H9 (cell line): ENCODE results near the gene PTK6. TPM values are rescaled to one million over a fixed set of nuclear protein-coding genes. Genes with fewer than 3 reads are reported as not detected.

ENCODE experiments used
- DNase-seq: peaks from one replicate; pipeline ENCODE4 v3.0.0-alpha.2; 2017
- H2AFZ ChIP-seq: one replicate; pipeline ENCODE4 v1.6.1; 2013; ENCODE audit warnings: mild to moderate bottlenecking, low read length, control low read depth, moderate library complexity
- H2AK5ac ChIP-seq: 2 replicates; pipeline ENCODE4 v1.6.1; 2013; ENCODE audit warnings: low read length, control low read depth, mixed read lengths; ENCODE audit not compliant: insufficient read length
- H2BK120ac ChIP-seq: one replicate; pipeline ENCODE4 v1.6.1; 2013; ENCODE audit warnings: low read depth, mild to moderate bottlenecking, low read length, control low read depth, inconsistent platforms; ENCODE audit not compliant: poor library complexity, severe bottlenecking
- H2BK12ac ChIP-seq: 2 replicates; pipeline ENCODE4 v1.6.1; 2013; ENCODE audit warnings: low read length, control low read depth, mixed read lengths, low read depth; ENCODE audit not compliant: insufficient read length
- H2BK15ac ChIP-seq: 2 replicates; pipeline ENCODE4 v1.6.1; 2013; ENCODE audit warnings: low read depth, low read length, control low read depth
- H2BK20ac ChIP-seq: one replicate; pipeline ENCODE4 v1.6.1; 2013; ENCODE audit warnings: low read depth, mild to moderate bottlenecking, low read length, control low read depth, inconsistent platforms; ENCODE audit not compliant: poor library complexity, severe bottlenecking
- H2BK5ac ChIP-seq: 2 replicates; pipeline ENCODE4 v1.6.1; 2013; ENCODE audit warnings: low read length, control low read depth, mixed read lengths; ENCODE audit not compliant: insufficient read length
- H3K14ac ChIP-seq: 2 replicates; pipeline ENCODE4 v1.6.1; 2013; ENCODE audit warnings: low read length, control low read depth; ENCODE audit not compliant: insufficient read depth
- H3K18ac ChIP-seq: 2 replicates; pipeline ENCODE4 v1.6.1; 2013; ENCODE audit warnings: low read depth, mild to moderate bottlenecking, mixed read lengths, low read length, control low read depth; ENCODE audit not compliant: insufficient read length
- H3K23ac ChIP-seq: 2 replicates; pipeline ENCODE4 v1.6.1; 2013; ENCODE audit warnings: low read length, control low read depth, mixed read lengths, low read depth; ENCODE audit not compliant: insufficient read length
- H3K23me2 ChIP-seq: 2 replicates; pipeline ENCODE4 v1.6.1; 2013; ENCODE audit warnings: low read depth, mild to moderate bottlenecking, mixed read lengths, low read length, control low read depth; ENCODE audit not compliant: insufficient read length, poor library complexity, severe bottlenecking
- H3K27ac ChIP-seq: 2 replicates; pipeline ENCODE4 v1.5.1; 2013; ENCODE audit warnings: low read length, control low read depth, mixed read lengths, low read depth; ENCODE audit not compliant: insufficient read length
- H3K27me3 ChIP-seq: 2 replicates; pipeline ENCODE4 v1.6.1; 2013; ENCODE audit warnings: low read length, control low read depth, inconsistent platforms; ENCODE audit not compliant: insufficient read depth
- H3K4ac ChIP-seq: 2 replicates; pipeline ENCODE4 v1.6.1; 2013; ENCODE audit warnings: low read depth, mild to moderate bottlenecking, control low read depth, inconsistent platforms, low read length, moderate library complexity
- H3K4me1 ChIP-seq: 2 replicates; pipeline ENCODE4 v1.6.1; 2013; ENCODE audit warnings: low read length, control low read depth, inconsistent platforms; ENCODE audit not compliant: insufficient read depth
- H3K4me2 ChIP-seq: 2 replicates; pipeline ENCODE4 v1.6.1; 2013; ENCODE audit warnings: low read length, control low read depth, mixed read lengths; ENCODE audit not compliant: insufficient read length, insufficient read depth
- H3K56ac ChIP-seq: 2 replicates; pipeline ENCODE4 v1.6.1; 2013; ENCODE audit warnings: low read depth, mild to moderate bottlenecking, mixed read lengths, low read length, control low read depth; ENCODE audit not compliant: insufficient read length
- H3K79me1 ChIP-seq: 2 replicates; pipeline ENCODE4 v1.6.1; 2013; ENCODE audit warnings: low read depth, mild to moderate bottlenecking, moderate library complexity, low read length, control low read depth, inconsistent platforms; ENCODE audit not compliant: insufficient read depth, poor library complexity, severe bottlenecking
- H3K79me2 ChIP-seq: 2 replicates; pipeline ENCODE4 v1.6.1; 2013; ENCODE audit warnings: low read length, control low read depth, inconsistent platforms; ENCODE audit not compliant: insufficient read depth
- H3K9ac ChIP-seq: 2 replicates; pipeline ENCODE4 v1.6.1; 2013; ENCODE audit warnings: low read length, control low read depth, mixed read lengths; ENCODE audit not compliant: insufficient read length; ENCODE audit errors: extremely low read depth
- H3K9me3 ChIP-seq: one replicate; pipeline ENCODE4 v1.6.1; 2013; ENCODE audit warnings: low read depth, low read length, inconsistent platforms; ENCODE audit not compliant: control insufficient read depth
- H3T11ph ChIP-seq: one replicate; pipeline ENCODE4 v1.6.1; 2013; ENCODE audit warnings: mild to moderate bottlenecking, low read length, control low read depth, inconsistent platforms
- H4K20me1 ChIP-seq: one replicate; pipeline ENCODE4 v1.6.1; 2013; ENCODE audit not compliant: control insufficient read depth, insufficient read length, insufficient read depth
- H4K5ac ChIP-seq: 2 replicates; pipeline ENCODE4 v1.6.1; 2013; ENCODE audit warnings: low read depth, mild to moderate bottlenecking, mixed read lengths, low read length, control low read depth; ENCODE audit not compliant: insufficient read length
- H4K8ac ChIP-seq: replicated peaks from 2 replicates; pipeline ENCODE4 v1.6.1; 2013; ENCODE audit warnings: low read length, control low read depth, mixed read lengths, low read depth; ENCODE audit not compliant: insufficient read length
- H4K91ac ChIP-seq: 2 replicates; pipeline ENCODE4 v1.6.1; 2013; ENCODE audit warnings: low read depth, mild to moderate bottlenecking, moderate library complexity, mixed read lengths, low read length, control low read depth; ENCODE audit not compliant: insufficient read length
- H3K27ac Mint-ChIP-seq, 3 experiments: 2 replicates in 2 of 3; 3 replicates in 1 of 3; pipeline ENCODE4 v1.8.0; 2020 to 2021; ENCODE audit warnings: mixed read lengths in 3 of 3, mild to moderate bottlenecking in 1 of 3, moderate library complexity in 1 of 3
- H3K27me3 Mint-ChIP-seq: 2 replicates; pipeline ENCODE4 v1.8.0; 2021; ENCODE audit warnings: low read depth, mild to moderate bottlenecking, moderate library complexity, mixed read lengths
- H3K36me3 Mint-ChIP-seq, 3 experiments: 2 replicates in 2 of 3; 3 replicates in 1 of 3; pipeline ENCODE4 v1.8.0; 2020 to 2021; ENCODE audit warnings: low read depth in 3 of 3, mixed read lengths in 3 of 3; ENCODE audit not compliant: insufficient read depth in 1 of 3
- H3K4me1 Mint-ChIP-seq, 2 experiments: 2 replicates each; pipeline ENCODE4 v1.8.0; 2020; ENCODE audit warnings: mixed read lengths in 2 of 2
- H3K4me3 Mint-ChIP-seq, 2 experiments: 2 replicates in 1 of 2; 3 replicates in 1 of 2; pipeline ENCODE4 v1.8.0; 2020 to 2021; ENCODE audit warnings: mild to moderate bottlenecking in 2 of 2, mixed read lengths in 2 of 2, moderate library complexity in 1 of 2
- H3K9me3 Mint-ChIP-seq, 2 experiments: 2 replicates in 1 of 2; 3 replicates in 1 of 2; pipeline ENCODE4 v1.8.0; 2020; ENCODE audit warnings: mild to moderate bottlenecking in 2 of 2, mixed read lengths in 2 of 2, moderate library complexity in 1 of 2
- WGBS: extraction: QIAGEN DNeasy Blood & Tissue Kit; methylation state at CpG from one replicate; pipeline ENCODE4 v1.1.7; 2013; ENCODE audit warnings: missing lambda C conversion rate, low lambda C conversion rate, mixed read lengths; ENCODE audit not compliant: insufficient read length; ENCODE audit errors: extremely low coverage; 5-methylcytosine and 5-hydroxymethylcytosine counted together
- total RNA-seq: library from RNA; stranded (reverse); gene quantifications from 2 replicates; pipeline ENCODE4 v1.2.1, GENCODE V29; 2021
- TF ChIP-seq, protein P1 (sequence below): fragments of 200-600 bp; sonication (generic); conservative IDR thresholded peaks from 3 replicates; pipeline ENCODE4 v1.8.0; 2021; ENCODE audit warnings: antibody characterized with exemption, mild to moderate bottlenecking

Gene PTK6
- total RNA-seq, 1 experiment from 2014 or later, result 0.46 TPM

DNA sequence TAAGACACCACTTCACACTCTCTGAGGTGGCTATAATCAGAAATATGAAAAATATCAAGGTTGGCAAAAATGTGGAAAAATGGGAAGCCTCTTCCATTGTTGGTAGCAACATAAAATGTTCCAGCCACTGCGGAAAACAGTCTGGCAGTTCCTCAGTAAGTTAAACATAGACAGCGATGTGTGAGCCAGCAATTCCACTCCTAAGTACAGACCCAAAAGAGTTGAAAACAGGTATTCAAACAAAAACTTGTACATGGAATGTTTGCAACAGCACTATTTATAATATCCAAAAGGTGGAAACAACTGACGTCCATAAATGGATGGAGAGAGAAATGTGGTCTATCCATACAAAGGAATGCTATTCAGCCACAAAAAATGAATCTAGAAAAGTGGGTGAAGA lies 24.0 kb downstream of the PTK6 start:
- Histone ChIP-seq H3K27me3 (no peaks in the 10 kb centered on the region), H3K4ac (no peak overlapping the region), H3K18ac (no peak overlapping the region), H3K27ac (no peak overlapping the region), H3K9ac (no peak overlapping the region), H3K56ac (no peak overlapping the region), H3T11ph (no peak overlapping the region), H2BK5ac (no peak overlapping the region), H3K79me2 (no peaks in the 10 kb centered on the region), H3K4me2 (no peak overlapping the region), H2BK15ac (no peak overlapping the region), H3K79me1 (no peaks in the 10 kb centered on the region), H3K4me1 (no peaks in the 10 kb centered on the region), H4K91ac (no peak overlapping the region), H2AK5ac (no peak overlapping the region), H4K20me1 (no peaks in the 10 kb centered on the region), H2BK120ac (no peak overlapping the region), H2BK20ac (no peak overlapping the region), H3K23ac (no peak overlapping the region), H4K8ac (no peak overlapping the region), H4K5ac (no peak overlapping the region), H3K23me2 (no peaks in the 10 kb centered on the region), H3K9me3 (no peaks in the 10 kb centered on the region), H2BK12ac (no peak overlapping the region), H3K14ac (no peak overlapping the region), H2AFZ (no peak overlapping the region)
- Mint-ChIP-seq H3K9me3 (peaks cover 12 to 46% of the 10 kb centered on the region in 2 experiments), H3K4me3 (no peak overlapping the region), H3K27me3 (peaks cover 61% of the 10 kb centered on the region), H3K36me3 (peaks cover 0 to 35% (median 2%) of the 10 kb centered on the region in 3 experiments; a peak in 4 of 7 replicates), H3K4me1 (peaks cover 0 to 4% of the 10 kb centered on the region in 2 experiments; a peak in 1 of 4 replicates), H3K27ac (no peak overlapping the region)
- no CpG with 5 or more reads among the region's 3 CpGs for WGBS
- TF ChIP-seq, protein P1, sequence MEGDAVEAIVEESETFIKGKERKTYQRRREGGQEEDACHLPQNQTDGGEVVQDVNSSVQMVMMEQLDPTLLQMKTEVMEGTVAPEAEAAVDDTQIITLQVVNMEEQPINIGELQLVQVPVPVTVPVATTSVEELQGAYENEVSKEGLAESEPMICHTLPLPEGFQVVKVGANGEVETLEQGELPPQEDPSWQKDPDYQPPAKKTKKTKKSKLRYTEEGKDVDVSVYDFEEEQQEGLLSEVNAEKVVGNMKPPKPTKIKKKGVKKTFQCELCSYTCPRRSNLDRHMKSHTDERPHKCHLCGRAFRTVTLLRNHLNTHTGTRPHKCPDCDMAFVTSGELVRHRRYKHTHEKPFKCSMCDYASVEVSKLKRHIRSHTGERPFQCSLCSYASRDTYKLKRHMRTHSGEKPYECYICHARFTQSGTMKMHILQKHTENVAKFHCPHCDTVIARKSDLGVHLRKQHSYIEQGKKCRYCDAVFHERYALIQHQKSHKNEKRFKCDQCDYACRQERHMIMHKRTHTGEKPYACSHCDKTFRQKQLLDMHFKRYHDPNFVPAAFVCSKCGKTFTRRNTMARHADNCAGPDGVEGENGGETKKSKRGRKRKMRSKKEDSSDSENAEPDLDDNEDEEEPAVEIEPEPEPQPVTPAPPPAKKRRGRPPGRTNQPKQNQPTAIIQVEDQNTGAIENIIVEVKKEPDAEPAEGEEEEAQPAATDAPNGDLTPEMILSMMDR, result no peak
- no peak for DNase-seq
